Measurements from ENCODE around the gene UNC93B1. TPM values are rescaled to one million over a fixed set of nuclear protein-coding genes. Genes with fewer than 3 reads are reported as not detected.

The UNC93B1 gene
- total and polyA plus RNA-seq, 2 of the 8 experiments (the other 6 are each of a cell fraction or from before 2014, with no cell fraction given): 18.9 to 34.3 TPM

- Histone ChIP-seq H2BK120ac (replicated peaks; ENCODE audit: low read depth, low read length) (no peak overlapping the region), H2AK5ac (ENCODE audit: low read depth, low read length) (no peak overlapping the region), H3K79me1 (ENCODE audit: low read depth, low read length) (peaks cover 3% of the 10 kb centered on the region; the same call in 1 of the 2 replicates), H3K27ac (ENCODE audit: low read depth, low read length) (no peak overlapping the region), H2BK12ac (ENCODE audit: low read depth, low read length) (no peak overlapping the region), H3K27me3 (replicated peaks in 1 of 4; ENCODE audit: control insufficient read depth in 3 of 4, extremely low read depth in 1 of 4, insufficient read depth in 3 of 4, low read length in 3 of 4) (no peaks in the 10 kb centered on the region), H3K4me3 (ENCODE audit: extremely low read depth in 1 of 4, insufficient read depth in 2 of 4, low read depth in 3 of 4, low read length in 4 of 4) (no peak overlapping the region), H2BK15ac (ENCODE audit: low read length) (no peak overlapping the region), H3K23me2 (ENCODE audit: low read depth, low read length) (no peaks in the 10 kb centered on the region), H3K14ac (ENCODE audit: insufficient read length) (no peak overlapping the region), H3K4ac (replicated peaks; ENCODE audit: insufficient read length, low read depth, low read length) (no peak overlapping the region), H2BK5ac (ENCODE audit: low read depth, low read length) (no peak overlapping the region; the same call in 1 of the 2 replicates), H3K18ac (ENCODE audit: extremely low read depth, low read length) (no peak overlapping the region), H3K9ac (replicated peaks in 1 of 4; ENCODE audit: extremely low read depth in 1 of 4, low read depth in 3 of 4, low read length in 3 of 4) (no peak overlapping the region), H3K79me2 (ENCODE audit: control insufficient read depth in 1 of 2, insufficient read depth in 2 of 2, low read length in 2 of 2) (no peaks in the 10 kb centered on the region), H3K56ac (replicated peaks; ENCODE audit: insufficient read length, low read depth, low read length) (no peak overlapping the region), H3K36me3 (ENCODE audit: control insufficient read depth in 2 of 4, insufficient read depth in 4 of 4, low read length in 3 of 4) (peaks cover 0 to 6% (median 2%) of the 10 kb centered on the region in 4 experiments; a peak in 3 of 8 replicates), H3K4me2 (ENCODE audit: insufficient read depth in 1 of 2, low read depth in 2 of 2, low read length in 2 of 2) (no peak overlapping the region), H4K8ac (ENCODE audit: extremely low read depth, insufficient read depth, low read length) (no peak overlapping the region), H3K23ac (ENCODE audit: insufficient read length) (no peak overlapping the region), H3K9me3 (ENCODE audit: insufficient read depth in 2 of 2, low read depth in 1 of 2, low read length in 1 of 2) (no peaks in the 10 kb centered on the region), H2BK20ac (ENCODE audit: low read length) (no peak overlapping the region), H4K20me1 (replicated peaks in 1 of 2; ENCODE audit: control insufficient read depth in 1 of 2, insufficient read depth in 2 of 2, low read length in 2 of 2) (peaks cover 2 to 10% of the 10 kb centered on the region in 2 experiments), H4K91ac (replicated peaks; ENCODE audit: insufficient read length, low read length) (no peak overlapping the region), H3K4me1 (replicated peaks in 1 of 4; ENCODE audit: control insufficient read depth in 3 of 4, insufficient read depth in 4 of 4, low read length in 3 of 4) (peaks cover 0 to 10% (median 6%) of the 10 kb centered on the region in 4 experiments; a peak in 5 of 7 replicates), H2AFZ (ENCODE audit: low read length) (no peak overlapping the region), H4K5ac (ENCODE audit: insufficient read length, low read depth, low read length) (no peak overlapping the region)
- no peak for FAIRE-seq
- WGBS, 2 experiments (ENCODE audit: extremely low coverage in 1 of 2, insufficient coverage in 1 of 2, insufficient read length in 1 of 2, insufficient replicate concordance in 2 of 2, low coverage in 1 of 2, low lambda C conversion rate in 2 of 2, missing lambda C conversion rate in 1 of 2): 84% methylated on average over 14 of the region's 14 CpGs; no CpG with 5 or more reads in 1 of the 2 experiments
- TF ChIP-seq CHD2 (IDR thresholded peaks at IDR 0.05; ENCODE audit: low read length): no peak
- TF ChIP-seq SAP30 (IDR thresholded peaks at IDR 0.05; ENCODE audit: insufficient read depth, insufficient replicate concordance, low read length): no peak
- TF ChIP-seq CTBP2 (IDR thresholded peaks at IDR 0.05; ENCODE audit: borderline replicate concordance, insufficient read depth, insufficient read length, low read length): no peak
- no peak for TF ChIP-seq BCL11A (IDR thresholded peaks at IDR 0.05; ENCODE audit: low read depth in 2 of 2, low read length in 2 of 2)
- TF ChIP-seq RFX5 (IDR thresholded peaks at IDR 0.05; ENCODE audit: borderline replicate concordance, low read depth, low read length): no peak
- DNase-seq (ENCODE audit: low read depth in 1 of 2, low spot score in 2 of 2): peak in 1 of 2 experiments; percentile 69
- ChIA-PET POLR2A (ENCODE audit: partially characterized antibody) (interaction anchor here (0.7 to 10.8 kb wide), 17 partner anchors 8 to 160 kb away, joined by 3 to 183 read pairs (median 4); partner anchors contain the start of genes ALDH3B1, CHKA, NDUFS8 and TCIRG1), CTCF (ENCODE audit: partially characterized antibody) (interaction anchor here (0.7 to 2.9 kb wide), 7 partner anchors 10 to 157 kb away, joined by 3 to 18 read pairs (median 5); no protein-coding TSS in a partner anchor)
Observed at GRCh38 chr11:68051191-68052136, 47.6 kb upstream of the UNC93B1 start.

Measured in H1 (cell line).